ENCODE data around the gene RPH3AL.
"Not testable (repeated sequence)": the region's sequence is repeated elsewhere in the genome, so short reads cannot be mapped to it uniquely, and the experiment has no call there.

The RPH3AL gene

DNA sequence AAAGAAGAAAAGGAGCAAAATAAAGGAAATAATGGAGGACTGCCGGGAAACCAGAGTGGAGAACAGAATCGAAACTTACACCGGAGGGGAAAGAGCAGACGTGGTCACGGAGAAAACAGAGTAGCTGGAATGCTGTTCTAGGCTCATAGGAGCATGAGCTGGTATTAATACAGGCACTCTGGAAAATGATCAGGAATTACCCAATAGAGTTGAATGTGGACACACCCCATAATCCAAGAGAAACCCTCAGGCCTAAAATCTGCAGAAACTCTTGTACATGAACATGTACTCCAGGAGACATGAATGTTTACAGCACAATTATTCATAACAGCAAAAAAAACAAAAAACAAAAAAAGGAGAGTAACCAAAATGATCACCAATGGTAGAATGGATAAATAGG lies 77.7 kb downstream of the RPH3AL start:
- H3K4me3 ChIP-seq (ENCODE audit: insufficient read depth, low read depth, low read length) = no peak overlapping the region
- no peaks in the 10 kb centered on the region for H3K4me1 ChIP-seq (ENCODE audit: control insufficient read depth, insufficient read depth, low read length)
- 95 to 97% methylated on average over 5 of the region's 5 CpGs for WGBS, 2 experiments
- no peaks in the 10 kb centered on the region for H3K27me3 ChIP-seq (ENCODE audit: control insufficient read depth, insufficient read depth, low read length, poor library complexity, severe bottlenecking)
- H3K36me3 ChIP-seq (ENCODE audit: control insufficient read depth, insufficient read depth, low read length) = no peaks in the 10 kb centered on the region
- H3K27ac ChIP-seq (ENCODE audit: insufficient read depth, low read depth, low read length, poor library complexity, severe bottlenecking) = no peak overlapping the region
- no peaks in the 10 kb centered on the region for H3K9me3 ChIP-seq (ENCODE audit: control insufficient read depth, low read length)

DNA sequence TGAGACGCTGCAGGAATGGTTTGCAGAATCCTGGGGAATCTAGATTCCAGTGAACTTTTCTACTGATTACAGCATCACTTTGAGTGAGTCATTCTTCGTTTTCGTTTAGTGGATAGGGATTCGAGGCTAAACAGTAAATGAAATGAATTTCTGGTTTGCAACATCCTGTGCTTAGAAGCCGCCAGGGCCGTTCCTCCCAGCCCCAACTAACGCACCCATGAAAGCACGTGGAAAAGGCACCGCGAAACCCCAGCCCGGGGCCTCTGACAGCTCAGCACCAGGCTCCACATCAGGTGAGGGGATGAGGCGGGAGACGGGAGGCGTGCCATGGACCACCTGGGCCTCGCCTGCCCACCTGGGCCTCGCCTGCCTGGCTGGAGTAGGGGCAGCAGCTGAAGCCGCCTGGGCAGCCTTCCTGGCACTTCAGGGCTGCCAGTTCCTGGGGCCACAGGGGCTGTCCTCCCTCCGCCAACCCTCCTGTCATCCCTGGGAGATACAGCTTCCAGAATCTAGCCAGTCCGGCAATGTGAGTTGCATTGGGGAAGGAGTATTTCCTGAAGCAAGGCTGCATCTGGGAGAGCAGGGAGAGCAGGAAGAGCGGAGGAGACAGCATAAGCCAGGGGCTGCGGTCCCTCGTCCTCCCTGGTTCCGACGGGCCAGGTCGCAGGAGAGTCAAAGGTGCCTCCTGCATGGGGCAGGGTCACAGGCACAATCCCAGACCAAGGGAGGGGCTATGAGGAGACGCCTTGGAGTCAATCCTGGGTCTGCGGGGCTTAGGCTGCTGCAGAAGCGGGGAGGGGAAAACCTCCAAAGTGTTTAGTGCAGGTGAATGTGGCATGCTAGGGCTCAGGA lies 78.4 kb downstream of the RPH3AL start:
- Histone ChIP-seq H3K36me3 (ENCODE audit: control insufficient read depth, insufficient read depth, low read length) (no peaks in the 10 kb centered on the region), H3K4me1 (ENCODE audit: control insufficient read depth, insufficient read depth, low read length) (no peaks in the 10 kb centered on the region), H3K27me3 (ENCODE audit: control insufficient read depth, insufficient read depth, low read length, poor library complexity, severe bottlenecking) (no peaks in the 10 kb centered on the region), H3K9me3 (ENCODE audit: control insufficient read depth, low read length) (no peaks in the 10 kb centered on the region), H3K27ac (ENCODE audit: insufficient read depth, low read depth, low read length, poor library complexity, severe bottlenecking) (no peak overlapping the region), H3K4me3 (ENCODE audit: insufficient read depth, low read depth, low read length) (no peak overlapping the region)
- WGBS, 2 experiments = 91% methylated on average over 28 of the region's 28 CpGs

- not testable (repeated sequence) for H3K27me3 ChIP-seq (ENCODE audit: control insufficient read depth, insufficient read depth, low read length, poor library complexity, severe bottlenecking); H3K36me3 ChIP-seq (ENCODE audit: control insufficient read depth, insufficient read depth, low read length); H3K27ac ChIP-seq (ENCODE audit: insufficient read depth, low read depth, low read length, poor library complexity, severe bottlenecking); H3K4me1 ChIP-seq (ENCODE audit: control insufficient read depth, insufficient read depth, low read length); H3K9me3 ChIP-seq (ENCODE audit: control insufficient read depth, low read length); H3K4me3 ChIP-seq (ENCODE audit: insufficient read depth, low read depth, low read length)
- 75 to 76% methylated on average over 26 of the region's 26 CpGs for WGBS, 2 experiments
Observed at GRCh38 chr17:272856-273255, 79.8 kb downstream of the RPH3AL start.

GRCh38 chr17:271928-272623 lies 80.5 kb downstream of the RPH3AL start:
- H3K9me3 ChIP-seq (ENCODE audit: control insufficient read depth, low read length); H3K4me3 ChIP-seq (ENCODE audit: insufficient read depth, low read depth, low read length); H3K4me1 ChIP-seq (ENCODE audit: control insufficient read depth, insufficient read depth, low read length); H3K27me3 ChIP-seq (ENCODE audit: control insufficient read depth, insufficient read depth, low read length, poor library complexity, severe bottlenecking); H3K27ac ChIP-seq (ENCODE audit: insufficient read depth, low read depth, low read length, poor library complexity, severe bottlenecking); H3K36me3 ChIP-seq (ENCODE audit: control insufficient read depth, insufficient read depth, low read length): not testable (repeated sequence)
- 100% methylated on average over 1 of the region's 4 CpGs for whole genome bisulfite sequencing, 2 experiments

DNA sequence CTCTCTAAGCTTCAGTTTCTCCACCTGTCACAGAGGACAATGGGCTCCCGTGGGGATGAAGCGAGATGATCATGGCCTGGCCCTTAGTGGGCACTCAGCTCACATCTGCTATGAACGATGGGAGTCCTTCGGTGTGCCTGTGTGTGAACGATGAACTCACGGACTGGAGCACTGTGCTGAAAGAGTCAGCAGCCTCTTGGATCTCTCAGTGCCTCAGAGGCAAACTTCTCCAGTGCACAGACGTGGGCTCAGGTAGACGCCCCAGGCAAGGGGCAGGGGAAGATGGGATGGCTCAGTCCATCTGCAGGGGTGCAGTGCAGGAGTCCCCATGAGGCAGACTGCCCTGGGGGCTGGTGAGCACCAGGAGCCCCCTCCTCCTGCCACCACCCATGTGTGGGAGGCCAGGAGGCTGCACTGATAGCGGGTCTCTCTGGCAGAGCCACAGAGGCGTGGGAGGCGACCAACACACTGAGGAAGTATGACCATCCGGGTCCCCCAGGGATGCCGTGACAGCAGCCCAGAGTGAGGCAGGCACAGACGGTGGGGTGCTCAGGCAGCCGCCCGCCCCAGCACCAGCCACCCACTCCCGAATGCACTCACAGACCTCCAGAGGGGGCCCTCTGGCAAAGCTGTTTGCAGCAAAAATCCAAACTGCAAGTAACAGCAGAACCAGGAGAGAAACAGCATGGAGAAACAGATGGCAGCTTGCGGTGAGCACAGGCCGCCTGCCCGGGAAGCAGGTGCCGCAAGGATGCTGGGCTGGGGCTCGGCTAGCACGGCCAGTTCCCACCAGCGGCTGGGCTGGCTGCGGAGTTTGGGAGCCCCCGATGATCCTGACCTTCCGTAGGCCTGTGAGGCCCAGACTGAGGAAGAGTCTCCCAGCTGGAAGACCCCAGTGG lies 82.7 kb downstream of the RPH3AL start:
- Histone ChIP-seq H3K4me1 (ENCODE audit: control insufficient read depth, insufficient read depth, low read length) (peaks cover 5% of the 10 kb centered on the region), H3K27me3 (ENCODE audit: control insufficient read depth, insufficient read depth, low read length, poor library complexity, severe bottlenecking) (no peaks in the 10 kb centered on the region), H3K27ac (ENCODE audit: insufficient read depth, low read depth, low read length, poor library complexity, severe bottlenecking) (no peak overlapping the region), H3K9me3 (ENCODE audit: control insufficient read depth, low read length) (no peaks in the 10 kb centered on the region), H3K36me3 (ENCODE audit: control insufficient read depth, insufficient read depth, low read length) (no peaks in the 10 kb centered on the region), H3K4me3 (ENCODE audit: insufficient read depth, low read depth, low read length) (no peak overlapping the region)
- WGBS, 2 experiments = 88% methylated on average over 27 of the region's 27 CpGs

GRCh38 chr17:266701-267667 lies 85.6 kb downstream of the RPH3AL start:
- Histone ChIP-seq H3K4me1 (ENCODE audit: control insufficient read depth, insufficient read depth, low read length) (peaks cover 5% of the 10 kb centered on the region), H3K4me3 (ENCODE audit: insufficient read depth, low read depth, low read length) (no peak overlapping the region), H3K27ac (ENCODE audit: insufficient read depth, low read depth, low read length, poor library complexity, severe bottlenecking) (no peak overlapping the region), H3K9me3 (ENCODE audit: control insufficient read depth, low read length) (no peaks in the 10 kb centered on the region), H3K36me3 (ENCODE audit: control insufficient read depth, insufficient read depth, low read length) (no peaks in the 10 kb centered on the region), H3K27me3 (ENCODE audit: control insufficient read depth, insufficient read depth, low read length, poor library complexity, severe bottlenecking) (no peaks in the 10 kb centered on the region)
- WGBS, 2 experiments = 85 to 88% methylated on average over 31 of the region's 31 CpGs

- Histone ChIP-seq H3K9me3 (ENCODE audit: control insufficient read depth, low read length) (no peaks in the 10 kb centered on the region), H3K27me3 (ENCODE audit: control insufficient read depth, insufficient read depth, low read length, poor library complexity, severe bottlenecking) (no peaks in the 10 kb centered on the region), H3K36me3 (ENCODE audit: control insufficient read depth, insufficient read depth, low read length) (no peaks in the 10 kb centered on the region), H3K4me1 (ENCODE audit: control insufficient read depth, insufficient read depth, low read length) (peaks cover 5% of the 10 kb centered on the region), H3K4me3 (ENCODE audit: insufficient read depth, low read depth, low read length) (no peak overlapping the region), H3K27ac (ENCODE audit: insufficient read depth, low read depth, low read length, poor library complexity, severe bottlenecking) (no peak overlapping the region)
- 84 to 89% methylated on average over 6 of the region's 6 CpGs for WGBS, 2 experiments
Observed at GRCh38 chr17:266219-266618, 86.4 kb downstream of the RPH3AL start.

GRCh38 chr17:265718-266117 lies 86.9 kb downstream of the RPH3AL start:
- 78 to 82% methylated on average over 10 of the region's 10 CpGs for WGBS, 2 experiments
- H3K27ac ChIP-seq (ENCODE audit: insufficient read depth, low read depth, low read length, poor library complexity, severe bottlenecking) = no peak overlapping the region

DNA sequence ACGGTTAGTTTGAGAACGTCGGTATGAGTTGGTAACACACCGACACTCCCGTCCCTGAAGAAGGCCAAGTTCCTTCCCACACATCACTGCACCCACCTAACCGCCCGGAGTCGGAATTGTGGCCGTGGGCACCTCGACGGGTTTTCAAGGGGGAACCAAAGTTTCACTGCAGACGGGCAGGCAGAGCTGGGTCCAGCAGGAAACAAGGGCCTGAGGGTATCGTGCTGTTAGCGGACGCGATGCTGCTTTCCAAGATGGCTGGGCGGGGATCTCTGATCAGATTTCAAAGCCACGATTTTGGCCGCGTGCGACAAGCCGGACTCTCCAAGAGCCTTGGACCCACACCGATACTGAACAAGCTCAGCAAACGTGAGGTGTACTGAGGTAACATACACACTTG lies 88.8 kb downstream of the RPH3AL start:
- WGBS, 2 experiments = 92 to 94% methylated on average over 24 of the region's 24 CpGs
- no peaks in the 10 kb centered on the region for H3K36me3 ChIP-seq (ENCODE audit: control insufficient read depth, insufficient read depth, low read length)
- H3K9me3 ChIP-seq (ENCODE audit: control insufficient read depth, low read length) = no peaks in the 10 kb centered on the region
- no peak overlapping the region for H3K4me3 ChIP-seq (ENCODE audit: insufficient read depth, low read depth, low read length)
- no peaks in the 10 kb centered on the region for H3K27me3 ChIP-seq (ENCODE audit: control insufficient read depth, insufficient read depth, low read length, poor library complexity, severe bottlenecking)
- H3K4me1 ChIP-seq (ENCODE audit: control insufficient read depth, insufficient read depth, low read length) = peaks cover 20% of the 10 kb centered on the region
- no peak overlapping the region for H3K27ac ChIP-seq (ENCODE audit: insufficient read depth, low read depth, low read length, poor library complexity, severe bottlenecking)

More at GRCh38 chr17:265718-266117, 86.9 kb downstream of the RPH3AL start:
- H3K4me1 ChIP-seq (ENCODE audit: control insufficient read depth, insufficient read depth, low read length) = peaks cover 5% of the 10 kb centered on the region
- H3K9me3 ChIP-seq (ENCODE audit: control insufficient read depth, low read length) = no peaks in the 10 kb centered on the region
- no peaks in the 10 kb centered on the region for H3K27me3 ChIP-seq (ENCODE audit: control insufficient read depth, insufficient read depth, low read length, poor library complexity, severe bottlenecking)
- no peak overlapping the region for H3K4me3 ChIP-seq (ENCODE audit: insufficient read depth, low read depth, low read length)
- no peaks in the 10 kb centered on the region for H3K36me3 ChIP-seq (ENCODE audit: control insufficient read depth, insufficient read depth, low read length)

All from ectodermal cell (in vitro differentiated cells).